Activated naive CD4-positive, alpha-beta T cell treated with anti-CD3 and anti-CD28 coated beads, Interleukin-2, amount 50 U/mL, for 72 hours (primary cell): ENCODE data around the gene C19orf81. TPM values are rescaled to one million over a fixed set of nuclear protein-coding genes. Genes with fewer than 3 reads are reported as not detected.

Experiments
- ATAC-seq, 2 donors: fragments of 150-1000 bp; cut with Tn5 transposase; 2 replicates each; pipeline ENCODE4 v1.10.0; 2021; ENCODE audit warnings: mild to moderate bottlenecking in 2 of 2, moderate library complexity in 2 of 2
- DNase-seq, 2 donors: peaks; one replicate each; pipeline ENCODE4 v3.0.0; 2021 to 2022; ENCODE audit warnings: low spot score in 2 of 2
- H3K27ac Mint-ChIP-seq, 2 donors: one replicate each; pipeline ENCODE4 v1.8.0; 2022; ENCODE audit warnings: mild to moderate bottlenecking in 2 of 2, mixed read lengths in 2 of 2
- H3K36me3 Mint-ChIP-seq, 2 donors: one replicate each; pipeline ENCODE4 v1.8.0; 2022; ENCODE audit warnings: mixed read lengths in 2 of 2
- H3K9me3 Mint-ChIP-seq, 2 donors: one replicate each; pipeline ENCODE4 v1.8.0; 2022; ENCODE audit warnings: mixed read lengths in 2 of 2
- total RNA-seq, 2 donors: library from RNA; stranded (reverse); gene quantifications; one replicate each; pipeline ENCODE4 v1.2.3, GENCODE V29; 2022

The C19orf81 gene
- total RNA-seq, 2 donors from 2014 or later, result 4.2 TPM; not detected in 1

- ATAC-seq, result no peak
- no peak overlapping the region for H3K27ac Mint-ChIP-seq
- H3K9me3 Mint-ChIP-seq, result no peaks in the 10 kb centered on the region
- H3K36me3 Mint-ChIP-seq, result no peaks in the 10 kb centered on the region
- DNase-seq, result no peak
Measured at GRCh38 chr19:50690439-50690838, 41.2 kb downstream of the C19orf81 start.

- Mint-ChIP-seq H3K27ac (no peak overlapping the region), H3K9me3 (no peaks in the 10 kb centered on the region), H3K36me3 (no peaks in the 10 kb centered on the region)
- no peak for ATAC-seq
- DNase-seq, result no peak
Measured at GRCh38 chr19:50693064-50693975, 44.1 kb downstream of the C19orf81 start.

GRCh38 chr19:50694815-50695145 is 45.5 kb downstream of the C19orf81 start:
- ATAC-seq (no peak), DNase-seq (no peak)
- no peaks in the 10 kb centered on the region for H3K36me3 Mint-ChIP-seq
- no peaks in the 10 kb centered on the region for H3K9me3 Mint-ChIP-seq
- H3K27ac Mint-ChIP-seq, result no peak overlapping the region

- Mint-ChIP-seq H3K36me3 (no peaks in the 10 kb centered on the region), H3K27ac (no peak overlapping the region), H3K9me3 (no peaks in the 10 kb centered on the region)
- ATAC-seq (peak in 1 of 2 donors; percentile 60), DNase-seq (peak in 1 of 2 donors; percentile 61)
Measured at GRCh38 chr19:50695251-50696093, 46.2 kb downstream of the C19orf81 start.

- Mint-ChIP-seq H3K9me3 (no peaks in the 10 kb centered on the region), H3K36me3 (no peaks in the 10 kb centered on the region), H3K27ac (no peak overlapping the region)
- no peak for DNase-seq
- no peak for ATAC-seq
Measured at GRCh38 chr19:50696094-50696483, 46.8 kb downstream of the C19orf81 start.

GRCh38 chr19:50697414-50698124 is 48.3 kb downstream of the C19orf81 start:
- DNase-seq, result no peak
- H3K36me3 Mint-ChIP-seq, result no peaks in the 10 kb centered on the region
- no peaks in the 10 kb centered on the region for H3K9me3 Mint-ChIP-seq
- no peak for ATAC-seq
- no peak overlapping the region for H3K27ac Mint-ChIP-seq

GRCh38 chr19:50701367-50701985 is 52.2 kb downstream of the C19orf81 start:
- no peaks in the 10 kb centered on the region for H3K36me3 Mint-ChIP-seq
- no peak overlapping the region for H3K27ac Mint-ChIP-seq
- no peaks in the 10 kb centered on the region for H3K9me3 Mint-ChIP-seq
- ATAC-seq (no peak), DNase-seq (no peak)

- ATAC-seq, result no peak
- H3K36me3 Mint-ChIP-seq, result no peaks in the 10 kb centered on the region
- no peak overlapping the region for H3K27ac Mint-ChIP-seq
Measured at GRCh38 chr19:50702158-50702870, 53.1 kb downstream of the C19orf81 start.

GRCh38 chr19:50702871-50703829 is 53.9 kb downstream of the C19orf81 start:
- Mint-ChIP-seq H3K36me3 (no peaks in the 10 kb centered on the region), H3K27ac (no peak overlapping the region), H3K9me3 (no peaks in the 10 kb centered on the region)
- ATAC-seq, result no peak
- no peak for DNase-seq

More at GRCh38 chr19:50702158-50702870, 53.1 kb downstream of the C19orf81 start:
- H3K9me3 Mint-ChIP-seq, result no peaks in the 10 kb centered on the region
- DNase-seq, result no peak

GRCh38 chr19:50703915-50704796 is 54.9 kb downstream of the C19orf81 start:
- Mint-ChIP-seq H3K36me3 (no peaks in the 10 kb centered on the region), H3K9me3 (no peaks in the 10 kb centered on the region), H3K27ac (no peak overlapping the region)
- no peak for DNase-seq
- no peak for ATAC-seq

GRCh38 chr19:50705422-50706019 is 56.3 kb downstream of the C19orf81 start:
- ATAC-seq (peak; percentile 59 to 84), DNase-seq (peak in 1 of 2 donors; percentile 29)
- H3K36me3 Mint-ChIP-seq, result no peaks in the 10 kb centered on the region
- H3K27ac Mint-ChIP-seq, result no peak overlapping the region
- no peaks in the 10 kb centered on the region for H3K9me3 Mint-ChIP-seq

GRCh38 chr19:50706387-50706786 is 57.1 kb downstream of the C19orf81 start:
- ATAC-seq, result no peak
- H3K9me3 Mint-ChIP-seq, result no peaks in the 10 kb centered on the region
- H3K27ac Mint-ChIP-seq, result no peak overlapping the region
- H3K36me3 Mint-ChIP-seq, result no peaks in the 10 kb centered on the region
- DNase-seq, result no peak

GRCh38 chr19:50708179-50708879 is 59.1 kb downstream of the C19orf81 start:
- peak in 1 of 2 donors; percentile 69 for ATAC-seq
- H3K27ac Mint-ChIP-seq, result peak overlapping the region in 1 of 2 donors; percentile 50
- DNase-seq, result no peak
- H3K36me3 Mint-ChIP-seq, result no peaks in the 10 kb centered on the region
- no peaks in the 10 kb centered on the region for H3K9me3 Mint-ChIP-seq
